NCI-H128 (cell line): ENCODE results near the gene ZNF655.
A peak's percentile ranks its signal among the peaks of the same experiment; 100 is the strongest.

Source experiments
- DNase-seq: peaks from one replicate; lab custom pipeline; 2025; ENCODE audit not compliant: unreplicated experiment; lab: John Stamatoyannopoulos, UW

Gene ZNF655

DNA sequence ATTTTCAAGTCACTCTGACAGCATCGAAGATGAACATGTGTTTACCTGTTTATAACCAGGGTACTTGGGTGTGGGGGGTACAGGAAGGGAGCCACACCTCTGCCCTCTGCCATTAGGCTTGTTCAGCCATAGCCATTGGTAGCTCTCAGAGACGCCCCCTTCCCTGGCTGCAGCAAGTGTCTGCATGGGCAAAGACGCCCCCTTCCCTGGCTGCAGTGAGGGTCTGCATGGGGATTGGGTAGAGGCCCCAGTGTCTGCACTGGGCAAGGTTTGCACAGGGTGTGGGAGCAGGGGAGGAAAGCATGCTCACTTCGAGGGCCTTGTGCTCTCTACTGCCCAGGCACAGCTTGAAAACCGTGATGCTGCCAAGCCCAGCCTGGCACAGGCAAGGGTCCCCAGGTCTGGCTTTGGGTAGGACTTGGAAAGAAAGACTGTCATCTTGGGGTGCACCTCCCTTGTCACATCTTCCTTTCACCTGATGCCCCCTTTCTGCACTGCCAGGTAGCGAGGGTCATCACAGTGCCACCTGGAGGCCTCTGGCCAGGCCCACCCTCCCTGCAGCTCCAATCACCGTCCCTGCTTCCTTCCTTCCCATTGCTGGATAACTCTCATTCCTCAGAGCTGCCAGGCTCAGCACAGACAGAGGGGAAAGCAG, 43.3 kb downstream of the ZNF655 start:
- DNase-seq: no peak

DNA sequence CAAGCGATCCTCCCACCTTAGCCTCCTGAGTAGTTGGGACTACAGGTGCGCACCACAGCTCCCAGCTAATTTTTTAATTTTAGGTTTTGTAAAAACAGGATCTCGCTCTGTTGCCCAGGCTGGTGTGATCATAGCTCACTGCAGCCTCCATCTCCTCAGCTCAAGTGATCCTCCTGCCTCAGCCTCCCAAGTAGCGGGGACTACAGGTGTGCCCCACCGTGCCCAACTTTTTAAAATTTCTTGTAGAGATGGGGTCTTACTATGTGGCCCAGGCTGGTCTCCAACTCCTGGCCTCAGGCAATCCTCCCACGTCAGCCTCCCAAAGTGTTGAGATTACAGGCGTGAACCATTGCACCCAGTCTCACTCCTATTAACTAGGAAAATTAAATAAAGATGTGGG, 47.1 kb downstream of the ZNF655 start:
- no peak for DNase-seq

DNA sequence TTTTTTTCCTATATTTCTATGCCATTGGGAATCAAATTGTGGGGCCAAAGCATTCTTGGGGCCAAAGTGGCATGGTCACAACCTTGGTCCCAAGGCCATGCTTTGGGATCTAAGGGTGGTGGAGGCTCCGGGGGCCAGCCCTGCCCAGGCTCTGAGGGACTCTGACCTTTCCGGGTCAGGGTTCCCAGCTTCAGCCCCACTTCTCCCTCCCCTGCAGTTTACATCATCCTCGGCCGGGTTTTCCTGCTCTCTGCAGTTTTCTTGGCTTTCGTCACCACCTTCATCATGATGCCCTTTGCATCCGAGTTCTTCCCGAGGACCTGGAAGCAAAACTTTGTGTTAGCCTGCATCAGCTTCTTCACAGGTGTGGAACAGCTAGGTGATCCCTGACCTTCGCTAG, 48.1 kb downstream of the ZNF655 start:
- DNase-seq: no peak

DNA sequence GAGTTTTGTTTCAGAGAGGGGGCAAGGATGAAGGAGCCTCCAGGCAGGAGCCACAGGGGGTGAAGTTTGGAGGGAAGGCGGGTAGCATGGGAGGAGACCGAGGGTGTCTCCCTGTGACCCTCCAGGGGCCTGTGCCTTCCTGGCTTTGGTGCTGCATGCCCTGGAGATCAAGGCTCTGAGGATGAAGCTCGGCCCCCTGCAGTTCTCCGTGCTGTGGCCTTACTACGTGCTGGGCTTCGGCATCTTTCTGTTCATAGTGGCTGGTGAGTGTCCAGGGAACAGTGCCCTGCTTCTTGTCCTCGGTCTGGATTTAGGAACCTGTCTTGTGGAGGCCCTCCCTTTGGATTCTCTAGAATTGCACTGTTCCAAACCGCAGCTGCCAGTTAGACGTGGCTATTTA, 49.1 kb downstream of the ZNF655 start:
- no peak for DNase-seq

DNA sequence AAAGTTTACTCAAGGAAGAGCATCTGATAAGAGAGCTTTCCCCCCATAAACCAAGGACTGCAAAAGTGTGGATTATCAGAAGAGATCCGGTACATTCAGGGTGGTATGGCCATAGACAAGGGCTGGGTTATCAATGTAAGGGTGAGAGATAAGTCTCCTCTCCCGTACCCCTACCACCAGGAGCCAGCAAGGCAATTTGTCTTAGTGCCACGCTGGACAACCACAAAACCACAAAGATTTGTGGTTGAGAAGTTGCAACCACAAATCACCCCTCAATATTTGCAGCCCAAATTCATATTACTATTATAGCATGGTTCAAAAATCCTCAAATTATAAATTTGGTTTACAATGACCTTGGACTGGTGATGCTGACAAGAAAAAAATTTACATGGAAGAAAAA, 56.1 kb downstream of the ZNF655 start:
- DNase-seq: no peak

DNA sequence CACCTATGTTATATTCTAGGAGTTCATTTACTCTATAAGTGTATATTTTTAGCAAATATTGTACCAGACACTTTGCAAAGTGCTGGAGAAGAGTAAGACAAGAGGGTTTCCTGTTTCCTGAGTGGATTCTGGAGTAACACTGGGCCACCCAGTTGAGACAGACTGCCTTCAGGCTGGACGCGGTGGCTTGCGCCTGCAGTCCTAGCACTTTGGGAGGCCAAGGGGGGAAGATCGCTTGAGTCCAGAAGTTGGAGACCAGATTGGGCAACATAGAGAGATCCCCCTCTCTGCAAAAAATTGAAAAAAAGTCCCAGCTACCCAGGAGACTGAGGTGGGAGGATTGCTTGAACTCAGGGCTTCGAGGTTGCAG, 57.5 kb downstream of the ZNF655 start:
- no peak for DNase-seq

DNA sequence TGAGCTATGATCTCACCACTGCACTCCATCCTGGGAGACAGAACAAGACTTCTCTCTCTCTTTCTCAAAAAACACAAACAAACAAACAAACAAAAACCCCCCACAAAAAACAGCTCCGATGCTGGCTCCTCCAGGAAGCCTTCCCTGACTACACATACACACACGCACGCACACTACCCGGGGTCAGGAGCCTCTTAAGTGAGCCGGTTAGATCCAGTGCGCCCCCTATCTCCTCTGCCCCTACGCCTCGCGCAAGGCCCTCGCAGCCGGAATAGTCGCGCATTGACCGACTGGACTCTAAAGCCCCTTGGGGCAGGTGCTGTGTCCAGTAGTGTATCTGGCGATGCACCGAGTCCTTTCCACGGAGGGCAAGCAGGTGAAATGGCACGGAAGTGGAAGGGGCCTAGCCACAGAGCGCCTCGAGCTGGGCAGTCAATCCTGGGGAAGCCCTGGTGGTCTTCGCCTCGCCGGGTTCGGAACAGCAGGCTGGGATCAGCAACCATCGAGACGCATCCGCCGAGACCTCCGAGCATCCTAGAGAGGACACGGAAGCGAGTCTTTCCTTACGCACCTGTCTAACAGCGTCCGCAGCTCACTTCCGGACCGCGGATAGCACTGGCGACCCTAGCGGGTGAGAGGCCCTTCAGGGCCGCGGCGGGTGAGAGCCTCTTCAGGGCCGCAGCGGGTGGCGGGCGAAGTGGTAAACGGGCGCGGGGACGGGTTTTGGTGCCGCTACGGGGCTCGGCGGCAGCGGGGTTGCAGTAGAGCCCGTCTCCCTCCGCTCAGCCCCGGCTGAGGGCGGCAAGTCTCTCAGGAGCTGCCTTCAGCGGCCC, 58.1 kb downstream of the ZNF655 start, which contains the start of gene ZSCAN25:
ZSCAN25 (plus strand) TSS at position 588 of the 833 bp plus-strand sequence. CDS start 2,661 bp downstream, outside the sequence.
- DNase-seq: peak; percentile 89

DNA sequence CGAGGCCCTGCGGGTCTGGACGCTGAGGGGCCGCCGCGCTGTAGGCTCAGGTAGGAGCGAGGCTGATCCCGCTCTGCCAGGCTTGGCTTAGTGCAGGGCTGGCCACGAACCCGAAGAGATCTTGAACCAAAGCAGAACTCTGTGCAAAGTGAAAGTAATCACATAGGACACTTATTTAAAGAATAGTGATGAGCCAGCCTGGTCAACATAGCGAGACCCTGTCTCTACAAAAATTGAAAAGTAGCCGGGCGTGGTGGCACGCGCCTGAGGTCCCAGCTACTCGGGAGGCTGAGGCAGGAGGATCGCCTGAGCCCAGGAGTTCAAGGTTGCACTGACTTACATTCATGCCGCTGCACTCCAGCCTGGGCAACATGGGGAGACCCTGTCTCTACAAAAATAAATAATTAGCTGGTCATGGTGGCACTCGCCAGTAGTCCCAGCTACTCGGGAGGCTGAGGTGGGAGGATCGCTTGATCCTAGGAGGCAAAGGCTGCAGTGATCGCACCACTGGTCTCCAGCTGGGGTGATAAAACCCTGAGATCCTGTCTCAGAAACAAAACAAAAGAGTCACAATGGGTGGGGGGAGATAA, 58.8 kb downstream of the ZNF655 start:
- no peak for DNase-seq

DNA sequence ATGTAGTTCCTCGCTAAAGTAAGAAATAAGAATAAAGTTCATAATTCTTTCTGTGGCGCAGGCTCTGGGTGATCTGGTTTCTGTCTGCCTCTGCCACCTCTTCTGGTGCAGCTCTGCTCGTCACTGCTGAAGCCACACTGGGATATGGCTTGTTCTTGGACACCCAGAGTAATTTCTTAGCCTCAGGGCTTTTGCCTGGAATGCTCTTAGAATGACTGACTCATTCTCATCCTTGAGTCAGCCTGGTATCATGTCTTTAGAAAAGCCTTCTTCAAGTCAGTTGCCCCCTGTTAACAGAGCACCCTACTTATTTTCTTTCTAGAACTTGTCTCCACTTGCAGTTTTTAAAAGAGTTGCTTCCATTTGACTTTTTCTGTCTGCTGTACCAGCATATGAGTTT, 60.3 kb downstream of the ZNF655 start:
- no peak for DNase-seq

DNA sequence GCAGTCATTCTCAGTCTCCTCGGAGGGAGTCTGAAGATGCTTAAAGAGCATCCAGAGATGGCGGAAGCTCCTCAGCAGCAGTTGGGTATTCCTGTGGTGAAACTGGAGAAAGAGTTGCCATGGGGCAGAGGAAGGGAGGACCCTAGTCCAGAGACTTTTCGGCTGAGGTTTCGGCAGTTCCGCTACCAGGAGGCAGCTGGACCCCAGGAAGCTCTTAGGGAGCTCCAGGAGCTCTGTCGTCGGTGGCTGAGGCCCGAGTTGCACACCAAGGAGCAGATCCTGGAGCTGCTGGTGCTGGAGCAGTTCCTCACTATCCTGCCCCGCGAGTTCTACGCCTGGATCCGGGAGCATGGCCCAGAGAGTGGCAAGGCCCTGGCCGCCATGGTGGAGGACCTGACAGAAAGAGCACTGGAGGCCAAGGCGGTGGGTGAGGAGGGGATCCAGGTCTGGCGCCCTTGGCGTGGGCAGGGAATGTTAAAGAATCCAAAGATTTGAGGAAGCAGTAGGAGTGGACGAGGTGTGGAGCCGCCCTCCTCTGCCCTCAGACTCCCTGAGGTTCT, 61.2 kb downstream of the ZNF655 start:
- no peak for DNase-seq

DNA sequence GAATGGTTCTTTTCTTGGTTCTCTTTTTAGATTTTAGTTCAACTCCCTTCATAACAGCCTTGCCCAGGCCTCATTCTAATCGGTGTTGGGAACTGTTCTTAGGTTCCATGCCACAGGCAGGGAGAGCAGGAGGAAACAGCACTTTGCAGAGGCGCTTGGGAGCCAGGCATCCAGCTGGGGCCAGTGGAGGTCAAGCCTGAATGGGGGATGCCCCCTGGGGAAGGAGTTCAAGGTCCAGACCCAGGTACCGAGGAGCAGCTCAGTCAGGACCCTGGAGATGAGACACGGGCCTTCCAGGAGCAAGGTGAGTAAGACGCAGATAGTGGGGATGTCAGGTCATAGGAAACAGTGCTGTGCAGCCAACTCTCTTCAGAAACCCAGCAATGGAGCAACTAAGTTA, 62.8 kb downstream of the ZNF655 start:
- no peak for DNase-seq

DNA sequence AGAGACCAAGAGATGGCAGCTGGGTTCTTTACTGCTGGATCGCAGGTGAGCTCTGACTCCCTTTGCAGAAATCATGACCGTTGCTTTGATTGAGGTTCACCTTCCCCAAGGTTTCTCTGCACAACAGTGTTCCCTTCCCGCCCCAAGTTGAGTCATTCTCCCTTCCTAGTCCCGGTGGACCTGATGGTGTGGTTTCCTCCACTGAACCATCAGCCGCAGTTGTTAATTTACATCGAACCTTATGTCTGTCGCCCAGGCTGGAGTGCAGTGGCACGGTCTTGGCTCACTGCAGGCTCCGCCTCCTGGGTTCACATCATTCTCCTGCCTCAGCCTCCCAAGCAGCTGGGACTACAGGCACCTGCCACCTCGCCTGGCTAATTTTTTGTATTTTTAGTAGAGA, 64.2 kb downstream of the ZNF655 start:
- DNase-seq: no peak

DNA sequence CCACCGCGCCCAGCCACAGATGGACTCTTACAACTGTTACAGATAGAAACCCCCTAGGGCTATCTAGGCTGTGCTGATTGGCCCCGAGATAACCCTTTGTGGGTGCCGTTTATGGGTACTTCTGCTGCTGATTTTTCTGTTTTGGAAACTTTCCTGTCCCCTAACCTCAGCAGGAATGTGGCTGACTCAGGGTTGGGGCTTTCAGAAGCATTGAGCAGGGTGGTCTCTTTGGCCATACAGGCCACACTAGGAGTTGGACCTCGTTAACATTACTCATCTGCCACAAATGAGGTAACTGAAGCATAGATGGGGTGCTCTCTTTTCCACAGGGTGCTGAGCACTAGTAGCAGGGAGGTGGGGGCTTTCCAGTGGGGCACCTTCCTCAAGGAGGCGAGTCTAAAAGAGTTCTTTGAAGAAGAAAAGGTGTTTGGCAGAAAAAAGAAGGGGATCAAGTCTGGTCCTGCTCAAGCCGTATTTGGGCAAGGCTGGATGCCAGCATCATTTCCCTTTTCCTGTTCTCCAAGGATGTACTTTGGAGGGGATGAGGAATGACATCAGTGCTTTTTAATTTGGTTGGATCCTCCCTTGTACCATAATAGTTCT, 64.8 kb downstream of the ZNF655 start:
- DNase-seq: no peak

DNA sequence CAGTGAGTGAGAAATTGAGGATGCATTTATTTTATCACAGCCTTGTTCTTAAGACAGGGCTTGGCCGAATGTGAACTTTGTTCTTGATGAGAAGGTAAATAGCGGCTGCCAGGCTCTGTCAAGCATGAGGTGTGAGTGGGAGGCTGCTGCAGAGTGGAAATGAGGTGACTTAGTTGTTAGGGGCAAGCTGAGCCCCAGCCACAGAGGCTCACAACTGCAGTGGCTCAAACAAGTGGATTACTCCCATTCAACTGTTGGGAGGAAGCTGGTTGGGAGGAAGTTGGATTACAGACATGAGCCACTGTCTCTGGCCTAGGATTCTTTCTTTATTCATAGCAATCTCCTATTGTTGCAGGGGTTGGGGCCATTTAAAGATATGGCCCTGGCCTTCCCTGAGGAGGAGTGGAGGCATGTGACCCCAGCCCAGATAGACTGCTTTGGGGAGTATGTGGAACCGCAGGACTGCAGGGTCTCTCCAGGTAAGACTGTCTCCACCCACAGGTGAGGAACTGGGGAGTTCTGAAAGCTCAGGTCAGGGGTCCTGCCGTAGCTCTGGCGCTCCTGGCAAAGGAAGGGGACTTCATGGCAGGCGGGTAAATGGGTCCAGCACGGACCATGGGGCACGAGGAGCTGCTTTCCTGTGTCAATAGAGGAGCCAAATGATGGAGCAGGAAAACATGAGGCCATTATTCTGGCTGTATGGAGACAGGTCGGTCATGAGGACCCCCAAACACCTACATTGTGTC, 65.4 kb downstream of the ZNF655 start:
- DNase-seq: no peak

DNA sequence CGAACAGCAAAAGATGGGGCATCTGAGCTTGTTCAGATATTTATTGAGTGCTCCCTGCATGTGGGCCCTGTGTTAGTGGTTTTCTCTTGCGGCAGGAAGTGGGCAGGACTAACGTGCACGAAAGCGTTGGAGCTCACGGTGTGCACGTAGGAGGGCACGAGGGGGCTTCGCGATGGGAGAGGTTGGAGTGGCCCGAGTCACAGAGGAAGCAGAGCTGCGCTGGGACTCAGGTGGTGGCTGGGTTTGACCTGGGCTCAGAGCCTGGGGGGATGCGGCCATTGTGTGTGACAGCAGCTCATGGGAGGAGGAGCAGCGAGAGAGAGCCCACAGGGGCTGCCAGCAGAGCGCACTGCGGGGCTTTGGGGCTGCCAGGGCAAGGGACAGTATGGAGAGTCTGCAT, 66.0 kb downstream of the ZNF655 start:
- no peak for DNase-seq

DNA sequence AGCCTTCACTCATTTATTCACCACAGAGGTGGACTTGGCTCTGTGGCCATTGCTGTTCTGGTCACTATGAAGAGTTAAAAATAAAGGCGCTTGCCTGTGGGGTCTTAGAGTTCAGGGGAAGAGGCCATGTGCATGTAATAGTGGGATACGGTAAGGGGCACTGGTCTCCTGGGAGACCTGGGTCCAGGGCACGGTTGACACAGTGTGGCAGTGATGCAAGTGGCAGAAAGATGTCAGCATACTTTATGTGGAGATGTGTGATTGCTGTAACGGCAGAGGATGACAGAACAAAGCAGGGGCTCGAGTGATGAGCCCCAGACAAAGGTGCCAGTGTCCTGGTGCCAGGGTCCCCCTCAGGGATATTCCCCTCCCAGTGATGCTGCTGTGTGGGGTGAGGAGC, 66.9 kb downstream of the ZNF655 start:
- DNase-seq: no peak

DNA sequence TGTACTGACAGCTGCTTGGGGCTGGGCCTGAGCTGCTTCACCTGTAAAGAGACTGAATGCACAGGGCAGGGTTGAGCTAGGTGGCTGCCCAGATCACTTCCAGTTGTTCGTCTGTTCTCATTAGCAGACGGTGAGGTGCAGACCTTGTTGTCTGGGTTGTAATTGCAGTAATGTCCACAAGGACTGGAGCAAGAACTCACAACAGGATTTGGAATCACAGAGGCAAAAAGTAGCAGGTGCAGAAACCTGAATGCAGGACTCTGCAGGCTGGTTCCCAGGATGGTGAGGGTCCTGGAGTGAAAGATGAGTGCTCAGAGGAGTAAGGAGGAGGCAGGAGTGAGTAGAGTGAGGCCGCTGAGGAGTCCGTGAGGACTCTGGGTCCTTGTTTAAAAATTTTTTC, 67.5 kb downstream of the ZNF655 start:
- DNase-seq: no peak
